22Rv1 (cell line): Measurements from ENCODE around the gene PTGIR.

Experiments
- H3K27ac ChIP-seq: fragments of 450-650 bp; 2 replicates; pipeline ENCODE4 v1.5.1; 2017
- ZFX ChIP-seq: fragments of 450-650 bp; IDR thresholded peaks from 2 replicates; pipeline ENCODE4 v1.6.1; 2017; ENCODE audit warnings: antibody characterized with exemption, borderline replicate concordance
- TF ChIP-seq, protein P1 (sequence below): fragments of 450-650 bp; IDR thresholded peaks from 2 replicates; pipeline ENCODE4 v1.5.1; 2017; ENCODE audit warnings: mild to moderate bottlenecking

Gene PTGIR

DNA sequence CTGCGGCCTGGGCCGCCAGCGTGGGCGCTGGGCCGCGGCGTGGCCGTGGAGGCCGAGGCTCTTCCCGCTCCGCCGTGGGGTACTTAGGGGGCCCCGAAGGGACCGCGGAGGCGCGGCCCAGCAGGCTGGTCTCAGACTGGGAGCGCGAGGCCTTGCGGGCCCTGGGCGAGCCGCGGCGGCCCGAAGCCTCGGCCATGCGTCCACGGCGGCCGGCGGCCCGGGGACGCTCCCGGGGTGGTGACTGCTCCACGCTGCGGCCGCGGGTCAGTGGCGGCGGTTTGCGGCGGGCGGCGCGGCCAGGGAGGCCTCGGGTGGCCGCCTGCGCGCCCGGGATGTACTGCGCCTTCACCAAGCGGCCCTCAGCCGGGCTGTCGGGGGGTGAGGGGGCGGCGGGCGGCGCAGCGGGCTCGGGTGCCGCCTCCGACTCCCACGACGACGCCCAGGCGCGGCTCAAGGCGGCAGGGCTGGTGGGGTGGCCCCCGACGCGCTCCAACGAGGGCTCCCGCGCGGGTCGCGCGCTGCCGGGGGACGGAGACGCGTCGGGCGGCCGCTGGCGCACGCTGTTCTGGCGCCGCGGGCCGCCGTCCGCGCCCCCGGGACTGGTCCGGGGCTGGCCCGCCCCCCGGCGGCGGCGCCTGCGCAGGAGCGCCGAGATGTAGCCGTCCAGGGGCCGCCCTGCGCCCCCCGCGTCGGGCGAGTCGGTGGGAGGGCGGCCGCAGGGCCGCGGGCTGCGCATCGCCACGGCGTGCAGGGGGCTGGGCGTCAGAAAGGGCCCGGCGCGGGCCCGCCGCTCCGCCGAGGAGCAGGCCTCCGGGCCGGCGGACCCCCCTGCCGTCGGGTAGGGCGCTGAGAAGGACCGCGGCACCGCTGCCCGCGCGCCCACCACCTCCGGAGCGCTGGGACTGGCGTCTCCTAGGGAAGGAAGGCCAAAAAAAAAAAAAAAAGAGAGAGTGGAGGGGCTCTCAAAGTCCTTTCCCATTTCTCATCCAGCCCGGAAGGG, 24.4 kb upstream of the PTGIR start:
- no peak overlapping the region for H3K27ac ChIP-seq

DNA sequence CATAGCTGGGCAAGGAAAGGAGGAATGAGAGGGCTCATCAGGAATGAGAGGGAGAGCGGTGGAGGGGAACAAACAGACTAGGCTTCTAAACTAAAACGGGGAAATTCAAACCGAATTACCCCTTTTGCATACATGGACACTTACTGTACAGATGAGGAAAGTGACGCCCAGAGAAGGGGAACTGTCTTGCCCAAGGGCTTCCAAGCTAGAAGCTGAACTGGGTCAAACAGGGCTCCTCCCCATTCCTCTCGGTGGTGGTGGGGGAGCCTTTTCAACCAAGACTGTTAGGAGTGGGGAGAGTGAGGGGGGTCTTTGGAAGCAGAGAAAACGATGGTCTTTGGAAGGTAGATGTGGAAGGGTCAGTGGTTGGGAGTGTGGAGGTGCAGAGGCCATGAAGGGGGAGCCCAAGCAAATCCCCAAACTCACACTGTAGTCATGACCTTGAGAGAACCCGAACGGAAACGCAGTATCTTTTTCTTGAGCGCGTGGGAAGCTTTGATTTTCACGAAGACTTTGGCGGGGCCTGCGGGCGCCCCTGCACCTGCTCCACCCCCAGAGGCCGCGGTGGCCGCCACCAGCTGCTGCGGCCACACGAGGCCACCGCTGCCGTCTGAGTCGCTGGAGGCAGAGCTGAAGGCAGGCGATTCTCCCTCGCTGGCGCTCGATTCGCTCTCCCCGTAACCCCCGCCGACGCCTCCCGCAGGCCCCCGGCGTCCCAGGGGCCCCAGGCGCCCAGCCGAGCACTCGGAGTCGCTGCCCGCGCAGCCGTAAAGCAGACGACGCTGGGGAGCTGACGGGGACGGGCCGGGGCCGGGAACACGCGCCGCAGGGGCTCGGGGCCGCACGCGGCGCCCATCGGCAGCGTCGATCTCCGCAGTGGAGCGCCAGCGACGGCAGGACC, 23.4 kb upstream of the PTGIR start:
- no peak for TF ChIP-seq ZFX
- TF ChIP-seq, protein P1, sequence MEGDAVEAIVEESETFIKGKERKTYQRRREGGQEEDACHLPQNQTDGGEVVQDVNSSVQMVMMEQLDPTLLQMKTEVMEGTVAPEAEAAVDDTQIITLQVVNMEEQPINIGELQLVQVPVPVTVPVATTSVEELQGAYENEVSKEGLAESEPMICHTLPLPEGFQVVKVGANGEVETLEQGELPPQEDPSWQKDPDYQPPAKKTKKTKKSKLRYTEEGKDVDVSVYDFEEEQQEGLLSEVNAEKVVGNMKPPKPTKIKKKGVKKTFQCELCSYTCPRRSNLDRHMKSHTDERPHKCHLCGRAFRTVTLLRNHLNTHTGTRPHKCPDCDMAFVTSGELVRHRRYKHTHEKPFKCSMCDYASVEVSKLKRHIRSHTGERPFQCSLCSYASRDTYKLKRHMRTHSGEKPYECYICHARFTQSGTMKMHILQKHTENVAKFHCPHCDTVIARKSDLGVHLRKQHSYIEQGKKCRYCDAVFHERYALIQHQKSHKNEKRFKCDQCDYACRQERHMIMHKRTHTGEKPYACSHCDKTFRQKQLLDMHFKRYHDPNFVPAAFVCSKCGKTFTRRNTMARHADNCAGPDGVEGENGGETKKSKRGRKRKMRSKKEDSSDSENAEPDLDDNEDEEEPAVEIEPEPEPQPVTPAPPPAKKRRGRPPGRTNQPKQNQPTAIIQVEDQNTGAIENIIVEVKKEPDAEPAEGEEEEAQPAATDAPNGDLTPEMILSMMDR, result no peak
- H3K27ac ChIP-seq, result no peak overlapping the region

More for the DNA sequence above, 24.4 kb upstream of the PTGIR start:
- TF ChIP-seq, protein P1, result no peak
- no peak for TF ChIP-seq ZFX

DNA sequence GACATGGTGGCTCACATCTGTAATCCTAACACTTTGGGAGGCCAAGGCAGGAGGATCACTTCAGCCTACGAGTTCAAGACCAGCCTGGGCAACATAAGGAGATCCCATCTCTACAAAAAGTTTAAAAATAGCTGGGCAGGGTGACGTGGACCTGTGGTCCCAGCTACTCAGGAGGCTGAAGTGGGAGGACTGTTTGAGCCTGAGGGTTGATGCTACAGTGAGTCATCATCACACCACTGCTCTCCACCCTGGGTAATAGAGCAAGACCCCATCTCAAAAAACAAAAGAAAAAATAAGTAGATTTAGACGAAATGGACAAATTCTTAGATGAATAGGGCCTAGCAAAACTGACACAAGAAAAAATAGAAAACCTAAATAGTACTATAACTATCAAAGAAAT, 21.5 kb upstream of the PTGIR start:
- H3K27ac ChIP-seq, result no peak overlapping the region
- no peak for TF ChIP-seq ZFX
- TF ChIP-seq, protein P1, result no peak

DNA sequence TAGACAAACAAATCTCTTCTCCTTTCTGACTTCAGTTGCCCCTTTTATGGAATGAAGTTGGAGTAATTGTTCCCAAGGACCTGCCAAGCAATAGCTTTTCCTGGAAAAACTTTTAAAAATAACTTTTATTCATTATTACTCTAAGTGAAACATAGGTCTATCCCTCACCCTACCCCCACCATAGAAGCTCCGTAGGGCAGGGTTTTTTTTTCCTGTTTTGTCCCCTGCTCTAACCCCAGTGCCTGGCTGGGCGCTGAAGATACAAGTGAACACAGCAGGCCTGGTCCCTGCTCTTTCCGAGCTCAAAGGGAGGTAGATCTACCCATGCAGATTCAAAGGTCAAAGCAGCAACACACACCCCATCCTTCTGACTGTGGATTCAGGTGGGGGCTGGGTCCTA, 19.8 kb upstream of the PTGIR start:
- TF ChIP-seq, protein P1, result no peak
- TF ChIP-seq ZFX, result no peak
- H3K27ac ChIP-seq, result no peak overlapping the region

DNA sequence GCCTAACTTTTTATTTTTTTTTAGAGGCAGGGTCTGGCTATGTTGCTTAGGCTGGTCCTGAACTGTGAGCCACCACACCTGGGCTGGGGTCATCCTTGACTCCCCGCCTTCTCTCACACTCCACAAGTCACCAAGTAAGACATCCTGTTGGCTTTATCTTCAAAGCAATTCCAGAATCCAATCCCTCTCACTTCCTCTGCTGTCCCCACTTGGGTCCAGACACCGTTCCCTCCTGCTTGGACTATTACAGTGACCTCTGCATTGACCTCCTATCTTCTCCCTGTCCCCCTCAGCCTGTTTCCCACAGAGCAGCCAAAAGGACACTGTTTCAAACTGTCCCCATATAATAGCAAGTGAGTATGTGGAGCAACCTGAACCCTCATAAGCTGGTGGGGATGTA, 15.8 kb upstream of the PTGIR start:
- TF ChIP-seq, protein P1, result no peak
- no peak for TF ChIP-seq ZFX
- H3K27ac ChIP-seq, result no peak overlapping the region

DNA sequence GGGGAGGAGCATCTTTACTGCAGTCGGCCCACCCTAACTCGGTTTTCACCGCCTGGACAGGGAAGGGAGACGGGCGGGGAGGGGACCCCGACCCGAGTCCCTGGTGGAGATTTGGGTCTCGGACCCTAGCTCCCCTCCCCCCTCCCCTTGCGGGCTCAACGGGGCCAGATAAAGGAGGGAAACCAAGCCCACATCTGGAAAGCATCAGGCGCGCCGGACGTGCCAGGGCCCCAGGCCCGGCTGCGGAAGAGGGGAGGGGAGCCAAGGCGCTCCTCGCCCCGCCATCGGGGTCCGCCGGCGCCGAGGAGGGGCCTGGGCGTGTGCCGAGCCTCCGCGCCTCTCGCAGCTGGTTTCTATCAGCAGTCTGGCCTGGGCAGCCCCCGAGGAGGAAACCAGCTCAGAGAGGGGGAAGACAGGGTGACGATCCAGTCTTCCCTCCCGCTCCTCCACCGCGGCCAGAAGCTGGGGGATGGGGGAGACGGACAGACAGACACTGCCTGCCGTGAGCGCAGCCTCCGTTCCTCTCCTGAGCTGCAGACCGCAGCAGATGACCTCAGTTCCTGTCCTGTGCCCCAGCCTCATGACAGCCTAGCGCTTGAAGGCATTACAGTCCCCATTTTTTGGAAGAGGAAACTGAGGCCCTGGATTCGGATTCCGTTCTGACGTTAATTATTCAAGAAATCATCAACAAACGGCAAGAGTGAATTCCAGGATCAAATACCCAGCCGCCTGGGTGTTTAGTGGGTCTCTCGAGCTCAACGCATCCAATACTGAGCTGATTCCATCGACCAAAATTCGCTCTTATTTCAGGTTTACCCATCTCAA, 14.7 kb upstream of the PTGIR start:
- no peak for TF ChIP-seq ZFX
- TF ChIP-seq, protein P1, result no peak
- no peak overlapping the region for H3K27ac ChIP-seq
